HEK293 (cell line): ENCODE measurements around the gene TLR9.

ENCODE experiments used
- BCL11B ChIP-seq: fragments of 450-650 bp; formaldehyde crosslinking; IDR thresholded peaks from 2 replicates; pipeline ENCODE4 v1.5.1; 2016; ENCODE audit warnings: low read depth, missing biosample characterization, missing genetic modification characterization
- EGR2 ChIP-seq: fragments of 450-650 bp; formaldehyde crosslinking; IDR thresholded peaks from 2 replicates; pipeline ENCODE4 v1.5.1; 2016; ENCODE audit warnings: low read depth, missing biosample characterization, missing genetic modification characterization
- FEZF1 ChIP-seq: fragments of 450-650 bp; formaldehyde crosslinking; IDR thresholded peaks from 2 replicates; pipeline ENCODE4 v1.5.1; 2016; ENCODE audit warnings: missing biosample characterization, missing genetic modification characterization
- IKZF3 ChIP-seq: fragments of 450-650 bp; IDR thresholded peaks from 2 replicates; pipeline ENCODE4 v1.5.0; 2018; ENCODE audit warnings: missing biosample characterization, mild to moderate bottlenecking, missing genetic modification characterization, moderate library complexity
- KLF17 ChIP-seq: fragments of 450-650 bp; formaldehyde crosslinking; IDR thresholded peaks from 2 replicates; pipeline ENCODE4 v1.5.1; 2016; ENCODE audit warnings: missing biosample characterization, missing genetic modification characterization
- MZF1 ChIP-seq: fragments of 450-650 bp; formaldehyde crosslinking; IDR thresholded peaks from 2 replicates; pipeline ENCODE4 v1.5.1; 2017; ENCODE audit warnings: missing biosample characterization, missing genetic modification characterization, borderline replicate concordance
- PBX3 ChIP-seq: sonication (generic); formaldehyde crosslinking; IDR thresholded peaks from 2 replicates; pipeline ENCODE4 v1.8.1; 2022; ENCODE audit warnings: mild to moderate bottlenecking, moderate library complexity, missing genetic modification reagents
- SP3 ChIP-seq: fragments of 450-650 bp; formaldehyde crosslinking; IDR thresholded peaks from 2 replicates; pipeline ENCODE4 v1.5.1; 2016; ENCODE audit warnings: missing biosample characterization, missing genetic modification characterization
- TCF7L2 ChIP-seq: IDR thresholded peaks from 2 replicates; pipeline ENCODE4 v1.6.1; 2011; ENCODE audit warnings: low read depth, mild to moderate bottlenecking, inconsistent platforms, low read length, moderate library complexity, borderline replicate concordance
- TRIM28 ChIP-seq: IDR thresholded peaks from 2 replicates; pipeline ENCODE4 v1.6.1; 2011; ENCODE audit warnings: low read length, control low read depth, borderline replicate concordance
- ZBTB21 ChIP-seq: fragments of 450-650 bp; formaldehyde crosslinking; IDR thresholded peaks from 2 replicates; pipeline ENCODE4 v1.5.1; 2017; ENCODE audit warnings: missing biosample characterization, missing genetic modification characterization
- ZFHX2 ChIP-seq: fragments of 450-650 bp; formaldehyde crosslinking; conservative IDR thresholded peaks from 2 replicates; pipeline ENCODE4 v1.5.1; 2016; ENCODE audit warnings: missing biosample characterization, missing genetic modification characterization
- ZNF121 ChIP-seq: fragments of 450-650 bp; formaldehyde crosslinking; IDR thresholded peaks from 2 replicates; pipeline ENCODE4 v1.5.1; 2016; ENCODE audit warnings: missing biosample characterization, missing genetic modification characterization
- ZNF174 ChIP-seq: fragments of 450-650 bp; formaldehyde crosslinking; IDR thresholded peaks from 2 replicates; pipeline ENCODE4 v1.5.0; 2017; ENCODE audit warnings: missing biosample characterization, mild to moderate bottlenecking, missing genetic modification characterization
- ZNF211 ChIP-seq: fragments of 450-650 bp; formaldehyde crosslinking; IDR thresholded peaks from 2 replicates; pipeline ENCODE4 v1.5.1; 2016; ENCODE audit warnings: low read depth, missing biosample characterization, missing genetic modification characterization
- ZNF24 ChIP-seq: fragments of 450-650 bp; formaldehyde crosslinking; IDR thresholded peaks from 2 replicates; pipeline ENCODE4 v1.5.1; 2016; ENCODE audit warnings: missing biosample characterization, missing genetic modification characterization
- ZNF311 ChIP-seq: fragments of 450-650 bp; formaldehyde crosslinking; IDR thresholded peaks from 2 replicates; pipeline ENCODE4 v1.5.1; 2017; ENCODE audit warnings: missing biosample characterization, missing genetic modification characterization, borderline replicate concordance
- ZNF354C ChIP-seq: fragments of 450-650 bp; formaldehyde crosslinking; IDR thresholded peaks from 2 replicates; pipeline ENCODE4 v1.5.1; 2016; ENCODE audit warnings: missing biosample characterization, missing genetic modification characterization, low read depth, borderline replicate concordance
- ZNF366 ChIP-seq: fragments of 450-650 bp; formaldehyde crosslinking; conservative IDR thresholded peaks from 2 replicates; pipeline ENCODE4 v1.5.1; 2016; ENCODE audit warnings: missing biosample characterization, missing genetic modification characterization
- ZNF404 ChIP-seq: fragments of 450-650 bp; formaldehyde crosslinking; IDR thresholded peaks from 2 replicates; pipeline ENCODE4 v1.5.1; 2017; ENCODE audit warnings: missing biosample characterization, missing genetic modification characterization
- ZNF501 ChIP-seq: fragments of 450-650 bp; formaldehyde crosslinking; IDR thresholded peaks from 2 replicates; pipeline ENCODE4 v1.5.1; 2016; ENCODE audit warnings: missing biosample characterization, missing genetic modification characterization
- ZNF544 ChIP-seq: fragments of 450-650 bp; formaldehyde crosslinking; IDR thresholded peaks from 2 replicates; pipeline ENCODE4 v1.5.0; 2017; ENCODE audit warnings: missing biosample characterization, missing genetic modification characterization
- ZNF549 ChIP-seq: fragments of 450-650 bp; IDR thresholded peaks from 2 replicates; pipeline ENCODE4 v1.5.1; 2018; ENCODE audit warnings: missing biosample characterization, missing genetic modification characterization, mild to moderate bottlenecking, inconsistent platforms, moderate library complexity
- ZNF561 ChIP-seq: fragments of 450-650 bp; IDR thresholded peaks from 2 replicates; pipeline ENCODE4 v1.5.1; 2018; ENCODE audit warnings: missing biosample characterization, missing genetic modification characterization, borderline replicate concordance
- ZNF600 ChIP-seq: fragments of 450-650 bp; formaldehyde crosslinking; IDR thresholded peaks from 2 replicates; pipeline ENCODE4 v1.5.1; 2016; ENCODE audit warnings: missing biosample characterization, missing genetic modification characterization
- ZNF621 ChIP-seq: fragments of 450-650 bp; formaldehyde crosslinking; IDR thresholded peaks from 2 replicates; pipeline ENCODE4 v1.5.1; 2017; ENCODE audit warnings: missing biosample characterization, missing genetic modification characterization
- ZNF623 ChIP-seq: fragments of 450-650 bp; formaldehyde crosslinking; IDR thresholded peaks from 2 replicates; pipeline ENCODE4 v1.5.1; 2016; ENCODE audit warnings: missing biosample characterization, missing genetic modification characterization
- ZNF645 ChIP-seq: fragments of 450-650 bp; formaldehyde crosslinking; IDR thresholded peaks from 2 replicates; pipeline ENCODE4; 2016; ENCODE audit warnings: missing biosample characterization, missing genetic modification characterization
- ZNF660 ChIP-seq: fragments of 450-650 bp; IDR thresholded peaks from 2 replicates; pipeline ENCODE4 v1.5.1; 2018; ENCODE audit warnings: missing biosample characterization, mild to moderate bottlenecking, missing genetic modification characterization
- ZNF670 ChIP-seq: fragments of 450-650 bp; formaldehyde crosslinking; IDR thresholded peaks from 2 replicates; pipeline ENCODE4 v1.5.1; 2016; ENCODE audit warnings: missing biosample characterization, missing genetic modification characterization, low read depth
- ZNF776 ChIP-seq: fragments of 450-650 bp; formaldehyde crosslinking; IDR thresholded peaks from 2 replicates; pipeline ENCODE4 v1.5.0; 2017; ENCODE audit warnings: missing biosample characterization, missing genetic modification characterization, borderline replicate concordance
- ZNF777 ChIP-seq: fragments of 450-650 bp; formaldehyde crosslinking; IDR thresholded peaks from 2 replicates; pipeline ENCODE4 v1.5.1; 2017; ENCODE audit warnings: missing biosample characterization, missing genetic modification characterization, borderline replicate concordance
- ZNF791 ChIP-seq: fragments of 450-650 bp; formaldehyde crosslinking; IDR thresholded peaks from 2 replicates; pipeline ENCODE4 v1.5.1; 2016; ENCODE audit warnings: missing biosample characterization, missing genetic modification characterization
- ZSCAN16 ChIP-seq: fragments of 450-650 bp; formaldehyde crosslinking; IDR thresholded peaks from 2 replicates; pipeline ENCODE4 v1.5.1; 2016; ENCODE audit warnings: missing biosample characterization, missing genetic modification characterization
- ZSCAN23 ChIP-seq: fragments of 450-650 bp; formaldehyde crosslinking; IDR thresholded peaks from 2 replicates; pipeline ENCODE4 v1.5.1; 2016; ENCODE audit warnings: missing biosample characterization, missing genetic modification characterization
- TF ChIP-seq, protein P1 (sequence below): fragments of 450-650 bp; formaldehyde crosslinking; IDR thresholded peaks from 2 replicates; pipeline ENCODE4 v1.5.1; 2016; ENCODE audit warnings: missing biosample characterization, missing genetic modification characterization

The TLR9 gene

GRCh38 chr3:52240059-52240885, 14.8 kb upstream of the TLR9 start (continued):
- no peak for TF ChIP-seq BCL11B (tag by site-specific recombination)
- no peak for TF ChIP-seq SP3 (tag by site-specific recombination)
- TF ChIP-seq MZF1 (tag by site-specific recombination), result no peak
- TF ChIP-seq ZFHX2 (tag by site-specific recombination), result peak; percentile 33; the same call in 1 of the 2 replicates
- no peak for TF ChIP-seq ZSCAN23 (tag by site-specific recombination)
- no peak for TF ChIP-seq EGR2 (tag by site-specific recombination)
- no peak for TF ChIP-seq ZNF121 (tag by site-specific recombination)
- TF ChIP-seq ZNF561, result no peak
- TF ChIP-seq, protein P1, sequence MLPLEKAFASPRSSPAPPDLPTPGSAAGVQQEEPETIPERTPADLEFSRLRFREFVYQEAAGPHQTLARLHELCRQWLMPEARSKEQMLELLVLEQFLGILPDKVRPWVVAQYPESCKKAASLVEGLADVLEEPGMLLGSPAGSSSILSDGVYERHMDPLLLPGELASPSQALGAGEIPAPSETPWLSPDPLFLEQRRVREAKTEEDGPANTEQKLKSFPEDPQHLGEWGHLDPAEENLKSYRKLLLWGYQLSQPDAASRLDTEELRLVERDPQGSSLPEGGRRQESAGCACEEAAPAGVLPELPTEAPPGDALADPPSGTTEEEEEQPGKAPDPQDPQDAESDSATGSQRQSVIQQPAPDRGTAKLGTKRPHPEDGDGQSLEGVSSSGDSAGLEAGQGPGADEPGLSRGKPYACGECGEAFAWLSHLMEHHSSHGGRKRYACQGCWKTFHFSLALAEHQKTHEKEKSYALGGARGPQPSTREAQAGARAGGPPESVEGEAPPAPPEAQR (tag by site-specific recombination), result no peak
- TF ChIP-seq PBX3, result no peak
- TF ChIP-seq IKZF3 (tag by site-specific recombination), result no peak
- no peak for TF ChIP-seq KLF17 (tag by site-specific recombination)
- TF ChIP-seq ZNF354C, result no peak
- TF ChIP-seq ZNF404 (tag by site-specific recombination), result no peak
- no peak for TF ChIP-seq ZBTB21
- no peak for TF ChIP-seq ZNF791 (tag by site-specific recombination)
- no peak for TF ChIP-seq ZNF645 (tag by site-specific recombination)
- no peak for TF ChIP-seq ZSCAN16 (tag by site-specific recombination)
- TF ChIP-seq ZNF501, result no peak
- peak; percentile 99 for TF ChIP-seq ZNF623 (tag by site-specific recombination)
- TF ChIP-seq ZNF24 (tag by site-specific recombination), result 0 out of 2 replicates have a peak, but pooled peaks have one; percentile 16
- peak; percentile 41; the same call in 1 of the 2 replicates for TF ChIP-seq ZNF600 (tag by site-specific recombination)
- TF ChIP-seq ZNF670 (tag by site-specific recombination), result no peak
- TF ChIP-seq ZNF621 (tag by site-specific recombination), result no peak
- TF ChIP-seq ZNF549, result no peak
- TF ChIP-seq ZNF174 (tag by site-specific recombination), result no peak
- TF ChIP-seq ZNF660, result no peak
- no peak for TF ChIP-seq ZNF211
- no peak for TF ChIP-seq ZNF544 (tag by site-specific recombination)
- no peak for TF ChIP-seq ZNF777 (tag by site-specific recombination)
- no peak for TF ChIP-seq ZNF776
- TF ChIP-seq ZNF366 (tag by site-specific recombination), result no peak
- TF ChIP-seq TRIM28, result peak; percentile 38; the same call in 1 of the 2 replicates
- no peak for TF ChIP-seq FEZF1 (tag by site-specific recombination)
- no peak for TF ChIP-seq ZNF311 (tag by site-specific recombination)
- TF ChIP-seq TCF7L2, result no peak
